Caco-2 (cell line): ENCODE results near the gene LRRC26. TPM values are rescaled to one million over a fixed set of nuclear protein-coding genes. Genes with fewer than 3 reads are reported as not detected.

Source experiments
- BruUV-seq: library from RNA; stranded (reverse); fragments of 400-500 nt; replicated peaks from 2 replicates; lab custom pipeline; 2021; lab: Mats Ljungman, UMichigan
- CTCF ChIA-PET: fragments of 300-600 bp; sonication (Branson Sonifier 250); formaldehyde crosslinking; loops from one replicate; lab custom pipeline; 2022; ENCODE audit warnings: antibody characterized with exemption; lab: Charles Lee
- POLR2A ChIA-PET: fragments of 300-600 bp; sonication (Branson Sonifier 250); formaldehyde crosslinking; loops from one replicate; lab custom pipeline; 2022; ENCODE audit warnings: antibody characterized with exemption; lab: Charles Lee
- DNase-seq, 2 experiments: peaks; one replicate each; pipeline versions ENCODE4 v3.0.0 to v3.0.0-alpha.2; 2020 to 2022
- H3K27me3 ChIP-seq: replicated peaks from 2 replicates; pipeline ENCODE4 v1.6.0; 2011; ENCODE audit warnings: low read length; ENCODE audit not compliant: control insufficient read depth, insufficient read depth
- H3K36me3 ChIP-seq: 2 replicates; pipeline ENCODE4 v1.5.1; 2011; ENCODE audit warnings: low read length; ENCODE audit not compliant: control insufficient read depth, insufficient read depth
- H3K4me1 ChIP-seq: fragments of 250-450 bp; sonication (Bioruptor Pico); 2 replicates; pipeline ENCODE4 v1.5.1; 2020; ENCODE audit warnings: mild to moderate bottlenecking
- H3K4me3 ChIP-seq: 2 replicates; pipeline ENCODE4 v1.5.1; 2011; ENCODE audit warnings: low read depth, mild to moderate bottlenecking, control low read depth, low read length
- H3K9me3 ChIP-seq: fragments of 250-450 bp; sonication (Bioruptor Pico); 2 replicates; pipeline ENCODE4 v1.5.1; 2020; ENCODE audit warnings: mild to moderate bottlenecking, moderate library complexity
- H3K27ac Mint-ChIP-seq: one replicate; pipeline ENCODE4 v1.8.0; 2022; ENCODE audit warnings: mixed read lengths; ENCODE audit not compliant: unreplicated experiment
- H3K27me3 Mint-ChIP-seq: one replicate; pipeline ENCODE4 v1.8.0; 2022; ENCODE audit warnings: mixed read lengths; ENCODE audit not compliant: insufficient read depth, unreplicated experiment
- H3K36me3 Mint-ChIP-seq: one replicate; pipeline ENCODE4 v1.8.0; 2022; ENCODE audit warnings: mild to moderate bottlenecking, mixed read lengths; ENCODE audit not compliant: insufficient read depth, unreplicated experiment
- H3K4me1 Mint-ChIP-seq: one replicate; pipeline ENCODE4 v1.8.0; 2022; ENCODE audit warnings: low read depth, mixed read lengths; ENCODE audit not compliant: unreplicated experiment
- H3K4me3 Mint-ChIP-seq: one replicate; pipeline ENCODE4 v1.8.0; 2022; ENCODE audit warnings: mild to moderate bottlenecking, moderate library complexity, mixed read lengths; ENCODE audit not compliant: unreplicated experiment
- H3K9me3 Mint-ChIP-seq: one replicate; pipeline ENCODE4 v1.8.0; 2022; ENCODE audit warnings: mixed read lengths; ENCODE audit not compliant: unreplicated experiment
- CTCF ChIP-seq, 2 experiments: fragments of 200-600 bp in 1 of 2; IDR thresholded peaks; 1 replicate in 1 of 2; 2 replicates in 1 of 2; pipeline versions ENCODE4 v1.5.1 to v1.8.0; 2011 to 2022; ENCODE audit warnings: antibody characterized with exemption in 1 of 2, control low read depth in 1 of 2, inconsistent platforms in 1 of 2, low read depth in 1 of 2, low read length in 1 of 2, mild to moderate bottlenecking in 1 of 2, moderate library complexity in 1 of 2; ENCODE audit not compliant: insufficient read depth in 1 of 2, severe bottlenecking in 1 of 2, unreplicated experiment in 1 of 2
- intact Hi-C: fragments of 100-400 bp; cut with micrococcal nuclease; formaldehyde crosslinking; loops from one replicate; pipeline ENCODE4 v1.10.0; 2022; ENCODE audit not compliant: unreplicated experiment
- total RNA-seq: library from RNA; stranded (reverse); gene quantifications from 2 replicates; pipeline ENCODE4 v1.2.3, GENCODE V29; 2022

Gene LRRC26
- total RNA-seq, 1 experiment from 2014 or later = 2.9 TPM

DNA sequence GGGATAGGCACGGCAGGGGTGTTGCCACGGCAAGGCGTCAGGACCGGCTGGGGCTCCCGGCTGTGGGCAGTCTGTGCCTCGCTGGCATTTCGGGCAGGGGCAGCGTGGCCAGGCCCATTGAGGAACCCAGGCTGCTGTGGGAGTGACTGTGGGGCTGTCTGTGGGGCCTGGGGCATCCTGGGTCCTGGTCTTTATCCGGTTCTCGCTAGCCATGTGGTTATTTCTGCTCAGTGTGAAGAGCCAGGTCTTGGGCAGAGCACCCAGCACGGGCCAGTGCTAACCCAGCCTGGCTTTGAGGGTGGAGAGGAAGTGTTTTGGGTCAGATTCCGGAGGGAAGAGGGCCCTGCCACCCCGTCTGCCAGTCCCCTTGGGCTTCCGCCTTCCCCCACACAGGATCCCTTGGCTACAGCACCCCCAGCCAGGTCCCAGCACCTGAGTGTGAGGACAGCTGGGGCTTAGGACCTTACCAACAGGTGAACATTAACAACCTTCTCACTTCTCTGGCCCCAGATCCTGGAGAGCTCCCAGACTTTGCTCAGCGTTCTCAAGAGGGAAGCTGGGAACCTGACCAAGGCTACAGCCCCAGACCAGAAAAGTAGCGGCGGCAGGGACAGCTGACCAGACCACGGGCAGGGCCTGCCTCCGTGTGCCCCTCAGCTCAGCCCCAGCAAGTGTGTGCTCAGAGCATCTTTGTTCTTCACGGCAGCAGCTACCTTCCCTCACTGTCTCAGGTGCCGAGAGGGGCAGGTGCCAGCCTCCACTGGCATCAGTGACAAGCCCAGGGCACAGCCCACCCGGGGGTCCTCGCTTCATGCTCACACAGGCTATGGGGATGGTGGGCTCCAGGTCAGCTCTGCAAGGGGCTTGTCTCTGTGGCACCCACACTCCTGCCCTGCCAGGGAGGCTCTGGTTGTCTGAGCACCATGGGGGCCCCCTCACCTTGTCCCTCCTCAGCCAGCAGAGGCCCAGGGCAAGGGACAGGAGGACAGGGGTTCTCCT lies 19.7 kb upstream of the LRRC26 start:
- peak overlapping the region; percentile 93 for H3K27ac Mint-ChIP-seq
- H3K36me3 Mint-ChIP-seq = peaks cover 42% of the 10 kb centered on the region
- H3K4me1 ChIP-seq = peaks cover 16% of the 10 kb centered on the region
- ChIA-PET POLR2A (interaction anchor here (0.7 to 1.8 kb wide), 14 partner anchors 9 to 143 kb away, joined by 3 to 21 read pairs (median 4); partner anchors contain the start of genes LRRC26, MAN1B1, NELFB and RNF208), CTCF (interaction anchor here (0.6 to 3.0 kb wide), 21 partner anchors 9 to 160 kb away, joined by 3 to 22 read pairs (median 6); partner anchors contain the start of genes LRRC26, MAN1B1, RNF224 and SAPCD2)
- no peaks in the 10 kb centered on the region for H3K27me3 ChIP-seq
- no peaks in the 10 kb centered on the region for H3K9me3 Mint-ChIP-seq
- peak overlapping the region; percentile 98 for H3K4me3 Mint-ChIP-seq
- no peak for DNase-seq
- peaks cover 20% of the 10 kb centered on the region for H3K4me1 Mint-ChIP-seq
- intact Hi-C loops = loop anchor here (1.0 to 2.0 kb wide), 2 partner anchors 11 to 37 kb away; partner anchors contain the start of genes RNF224 and TPRN
- H3K36me3 ChIP-seq = peaks cover 3% of the 10 kb centered on the region
- TF ChIP-seq CTCF (IDR thresholded peaks at IDR 0.05; ENCODE audit: insufficient read depth in 1 of 2, low read depth in 1 of 2, low read length in 1 of 2, severe bottlenecking in 1 of 2, unreplicated experiment in 1 of 2) = no peak
- BruUV-seq = no TSS peak
- peak overlapping the region; percentile 96 for H3K4me3 ChIP-seq
- H3K27me3 Mint-ChIP-seq = no peaks in the 10 kb centered on the region
- no peaks in the 10 kb centered on the region for H3K9me3 ChIP-seq

DNA sequence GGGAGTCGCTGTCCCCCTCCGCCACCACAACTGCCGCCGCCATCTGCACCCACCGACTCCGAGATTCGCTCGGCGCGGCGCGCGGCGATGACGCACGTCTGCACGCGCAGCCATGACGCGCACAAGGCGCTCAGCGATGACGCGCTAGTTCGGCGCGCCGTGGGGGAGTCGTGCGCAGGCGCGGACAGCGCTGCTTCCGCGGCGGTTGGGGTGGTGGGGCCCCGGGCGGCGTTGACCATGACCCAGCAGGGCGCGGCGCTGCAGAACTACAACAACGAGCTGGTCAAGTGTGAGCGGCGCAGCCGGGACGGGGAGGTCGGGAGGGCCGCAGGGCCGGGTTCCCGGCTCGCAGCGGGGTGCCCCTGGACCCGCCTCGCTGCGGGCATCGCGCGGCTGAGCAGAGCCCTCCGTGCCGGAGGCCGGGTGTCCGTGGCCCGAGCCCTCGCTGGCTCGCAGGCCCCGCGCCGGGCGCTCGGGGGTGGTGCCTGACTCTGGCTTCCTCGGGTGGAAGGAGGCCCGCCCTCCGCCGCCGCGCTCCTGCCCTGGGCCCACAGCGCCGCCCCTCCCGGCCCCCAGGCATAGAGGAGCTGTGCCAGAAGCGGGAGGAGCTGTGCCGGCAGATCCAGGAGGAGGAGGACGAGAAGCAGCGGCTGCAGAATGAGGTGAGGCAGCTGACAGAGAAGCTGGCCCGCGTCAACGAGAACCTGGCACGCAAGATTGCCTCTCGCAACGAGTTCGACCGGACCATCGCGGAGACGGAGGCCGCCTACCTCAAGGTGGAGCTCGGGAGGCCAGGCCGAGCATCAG lies 18.8 kb upstream of the LRRC26 start, which contains the start of the genes ANAPC2 and SSNA1:
Gene ANAPC2, minus strand, starts transcription at position 71 of the 807 bp plus-strand sequence. Its CDS starts 28 bp downstream, at position 43.
Gene SSNA1, plus strand, starts transcription at position 187 of the 807 bp plus-strand sequence. Its CDS starts 51 bp downstream, at position 238.
- Mint-ChIP-seq H3K27ac (peak within 1 kb of the TSS; percentile 93), H3K9me3 (no peaks in the 10 kb centered on the region), H3K4me1 (peaks cover 20% of the 10 kb centered on the region), H3K36me3 (peaks cover 43% of the 10 kb centered on the region), H3K4me3 (peak within 1 kb of the TSS; percentile 98), H3K27me3 (no peaks in the 10 kb centered on the region)
- Histone ChIP-seq H3K27me3 (no peaks in the 10 kb centered on the region), H3K9me3 (no peaks in the 10 kb centered on the region), H3K4me3 (peak within 1 kb of the TSS; percentile 96), H3K36me3 (peaks cover 3% of the 10 kb centered on the region), H3K4me1 (peaks cover 16% of the 10 kb centered on the region)
- peak; percentile 38 to 56 for TF ChIP-seq CTCF (IDR thresholded peaks at IDR 0.05; ENCODE audit: insufficient read depth in 1 of 2, low read depth in 1 of 2, low read length in 1 of 2, severe bottlenecking in 1 of 2, unreplicated experiment in 1 of 2)
- CTCF ChIA-PET = interaction anchor here (0.5 to 3.0 kb wide), 23 partner anchors 10 to 160 kb away, joined by 3 to 22 read pairs (median 6); partner anchors contain the start of genes LRRC26, MAN1B1, RNF224 and SAPCD2
- POLR2A ChIA-PET = interaction anchor here (0.5 to 1.8 kb wide), 19 partner anchors 10 to 460 kb away, joined by 3 to 21 read pairs (median 3); partner anchors contain the start of genes LRRC26, MAN1B1, NELFB and RNF208
- BruUV-seq = TSS peak; percentile 85
- intact Hi-C loops = loop anchor here (1.0 to 2.0 kb wide), 3 partner anchors 12 to 38 kb away; partner anchors contain the start of genes RNF224 and TPRN
- peak; percentile 93 to 97 for DNase-seq
